Adrenal gland (tissue), 5 donors: ENCODE data around the gene RPS15.

ENCODE experiments used
- POLR2A ChIP-seq, 2 donors: fragments of 450-650 bp; IDR thresholded peaks; one replicate each; pipeline ENCODE4 v1.6.1; 2017; ENCODE audit warnings: antibody characterized with exemption in 2 of 2, mild to moderate bottlenecking in 2 of 2, moderate library complexity in 1 of 2
- TF ChIP-seq, protein P1 (sequence below), 6 experiments: fragments of 450-650 bp in 4 of 6; fragments of 200-600 bp in 2 of 6; sonication (generic) in 1 of 6; IDR thresholded peaks; 1 replicate in 5 of 6; 2 replicates in 1 of 6; pipeline versions ENCODE4 v1.5.1 to v1.8.0; 2016 to 2021; ENCODE audit warnings: antibody characterized with exemption in 6 of 6, mild to moderate bottlenecking in 2 of 6, moderate library complexity in 1 of 6
- donor health status: DM: no; HTN: no; CAD: no.

DNA sequence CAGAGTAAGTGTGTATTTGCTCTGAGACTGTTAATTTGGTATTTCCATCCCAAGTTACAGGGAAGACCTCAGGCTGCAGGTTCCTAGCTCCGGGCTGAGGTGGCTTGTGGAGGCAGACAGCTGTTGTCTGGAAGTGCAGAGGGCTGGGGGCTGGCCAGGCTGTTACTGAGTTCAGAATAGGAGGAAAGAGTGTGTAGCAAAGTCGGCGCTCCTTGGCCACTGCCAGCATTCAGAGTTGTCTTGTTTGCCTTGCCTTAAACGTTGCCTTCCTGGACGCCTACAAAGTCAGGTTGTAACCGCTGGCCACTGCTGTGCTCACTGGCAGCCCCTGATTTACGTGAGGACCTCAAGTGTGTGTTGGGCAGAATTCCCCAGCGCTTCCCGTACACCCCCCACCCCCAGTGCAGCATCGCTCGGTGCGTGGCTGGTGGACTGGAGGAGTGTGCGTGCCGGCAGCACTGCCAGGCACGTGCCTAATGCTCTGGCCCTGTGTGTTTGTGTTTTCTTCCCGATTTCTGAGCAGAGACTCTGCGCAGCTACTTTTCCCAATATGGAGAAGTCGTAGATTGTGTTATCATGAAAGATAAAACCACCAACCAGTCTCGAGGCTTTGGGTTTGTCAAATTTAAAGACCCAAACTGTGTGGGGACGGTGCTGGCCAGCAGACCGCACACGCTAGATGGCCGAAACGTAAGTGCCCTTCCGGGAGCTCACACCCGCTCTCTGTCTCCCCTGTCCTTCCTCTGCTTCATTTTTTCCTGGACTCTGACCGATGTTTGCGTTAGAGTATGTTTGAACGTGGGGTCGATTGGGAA is 20.3 kb upstream of the RPS15 start:
- TF ChIP-seq, protein P1, sequence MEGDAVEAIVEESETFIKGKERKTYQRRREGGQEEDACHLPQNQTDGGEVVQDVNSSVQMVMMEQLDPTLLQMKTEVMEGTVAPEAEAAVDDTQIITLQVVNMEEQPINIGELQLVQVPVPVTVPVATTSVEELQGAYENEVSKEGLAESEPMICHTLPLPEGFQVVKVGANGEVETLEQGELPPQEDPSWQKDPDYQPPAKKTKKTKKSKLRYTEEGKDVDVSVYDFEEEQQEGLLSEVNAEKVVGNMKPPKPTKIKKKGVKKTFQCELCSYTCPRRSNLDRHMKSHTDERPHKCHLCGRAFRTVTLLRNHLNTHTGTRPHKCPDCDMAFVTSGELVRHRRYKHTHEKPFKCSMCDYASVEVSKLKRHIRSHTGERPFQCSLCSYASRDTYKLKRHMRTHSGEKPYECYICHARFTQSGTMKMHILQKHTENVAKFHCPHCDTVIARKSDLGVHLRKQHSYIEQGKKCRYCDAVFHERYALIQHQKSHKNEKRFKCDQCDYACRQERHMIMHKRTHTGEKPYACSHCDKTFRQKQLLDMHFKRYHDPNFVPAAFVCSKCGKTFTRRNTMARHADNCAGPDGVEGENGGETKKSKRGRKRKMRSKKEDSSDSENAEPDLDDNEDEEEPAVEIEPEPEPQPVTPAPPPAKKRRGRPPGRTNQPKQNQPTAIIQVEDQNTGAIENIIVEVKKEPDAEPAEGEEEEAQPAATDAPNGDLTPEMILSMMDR (IDR thresholded peaks at IDR 0.05), result no peak
- TF ChIP-seq POLR2A (IDR thresholded peaks at IDR 0.05), result no peak
